Inflammatory macrophage treated with lipopolysaccharide for 4 hours (primary cell): ENCODE data around the gene ARSB.

Experiments used
- DNase-seq: peaks from one replicate; pipeline ENCODE4 v3.0.0-alpha.2; 2020

Gene ARSB

DNA sequence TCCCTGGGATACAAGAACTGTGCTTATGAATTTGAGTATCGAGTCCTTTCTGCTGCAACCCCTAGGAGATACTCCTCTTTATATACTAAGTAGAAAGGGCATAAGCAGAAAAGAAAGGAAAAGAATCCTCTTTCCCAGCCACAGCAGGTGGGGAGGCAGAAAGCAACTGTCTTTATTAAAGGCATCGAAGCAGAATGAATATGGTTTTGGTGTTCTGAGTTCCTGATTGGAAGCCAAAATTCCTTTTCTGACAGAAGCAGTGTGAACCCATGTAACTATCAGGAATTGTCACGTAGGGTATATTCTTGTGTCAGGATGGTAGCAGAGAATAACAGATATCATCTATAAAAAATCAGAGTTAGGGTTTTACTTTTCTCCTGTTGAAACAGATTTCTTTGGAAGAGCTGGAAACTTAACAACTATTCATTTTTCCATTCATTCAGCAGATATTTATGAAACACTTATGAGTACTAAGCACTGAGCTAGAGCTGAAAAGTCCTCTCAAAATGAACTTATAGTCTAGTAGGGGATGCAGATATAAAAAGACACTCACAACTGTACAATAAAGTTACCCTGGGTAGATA lies 240.1 kb downstream of the ARSB start:
- DNase-seq = no peak

DNA sequence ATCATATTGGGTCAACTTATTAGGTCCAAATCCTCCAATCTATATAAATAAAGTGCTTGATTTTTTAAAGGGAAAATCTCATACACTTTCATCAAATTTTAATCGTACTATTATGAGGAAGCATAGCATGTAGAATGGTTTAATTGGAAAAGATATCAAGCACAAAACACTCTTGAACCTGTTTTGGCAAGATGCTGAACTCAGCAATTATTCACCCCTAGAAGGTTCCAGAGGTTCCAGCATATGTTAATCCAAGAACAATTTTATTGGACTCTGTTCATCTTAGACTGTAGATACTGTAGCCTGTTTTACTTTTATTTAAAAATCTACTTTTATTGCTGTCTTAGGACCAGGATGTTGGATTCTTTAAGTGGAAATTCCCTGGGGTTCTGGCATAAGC lies 244.1 kb downstream of the ARSB start:
- no peak for DNase-seq

DNA sequence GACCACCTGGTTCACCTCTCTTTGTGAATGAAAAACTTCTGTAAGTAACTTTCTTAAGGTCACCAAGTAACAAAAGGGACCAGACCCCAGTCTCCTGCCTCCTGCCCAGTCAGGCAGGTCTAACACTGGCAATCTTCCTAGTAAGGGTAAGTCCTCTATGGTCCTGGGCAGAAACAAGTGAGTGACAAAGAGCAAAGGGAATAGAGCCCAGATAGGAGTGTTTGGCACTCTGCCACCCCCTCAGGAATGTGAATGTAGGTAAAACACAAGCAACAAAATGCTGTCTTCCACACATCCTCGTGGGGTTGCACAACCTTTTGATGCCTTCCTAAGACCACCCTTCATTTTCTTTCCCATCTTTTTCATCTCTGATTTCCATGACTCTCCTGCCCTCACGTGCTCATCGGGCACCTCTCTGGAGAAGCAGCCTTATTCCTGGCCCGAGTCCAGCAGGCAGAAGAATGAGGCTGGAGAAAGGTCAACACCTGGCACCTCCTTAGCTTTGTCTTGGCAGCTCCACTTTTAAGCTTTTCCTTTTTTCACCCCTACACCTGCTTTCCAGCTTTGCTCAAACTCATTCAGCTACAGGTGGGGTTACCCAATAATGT lies 246.3 kb downstream of the ARSB start:
- DNase-seq = no peak

DNA sequence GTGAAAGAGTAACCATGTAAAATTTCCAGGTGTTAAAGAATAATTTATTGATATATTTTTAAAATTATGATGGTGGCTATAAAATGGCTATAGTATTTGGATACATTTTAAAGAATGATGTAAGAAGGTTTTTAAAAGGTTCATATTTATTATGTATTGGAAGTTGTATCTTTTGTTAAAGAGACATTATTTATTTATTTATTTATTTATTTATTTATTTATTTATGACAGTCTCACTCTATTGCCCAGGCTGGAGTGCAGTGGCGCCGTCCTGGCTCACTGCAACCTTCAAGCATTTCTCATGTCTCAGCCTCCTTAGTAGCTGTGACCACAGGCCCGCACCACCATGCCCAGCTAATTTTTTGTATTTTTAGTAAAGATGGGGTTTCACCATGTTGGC lies 247.0 kb downstream of the ARSB start:
- no peak for DNase-seq

DNA sequence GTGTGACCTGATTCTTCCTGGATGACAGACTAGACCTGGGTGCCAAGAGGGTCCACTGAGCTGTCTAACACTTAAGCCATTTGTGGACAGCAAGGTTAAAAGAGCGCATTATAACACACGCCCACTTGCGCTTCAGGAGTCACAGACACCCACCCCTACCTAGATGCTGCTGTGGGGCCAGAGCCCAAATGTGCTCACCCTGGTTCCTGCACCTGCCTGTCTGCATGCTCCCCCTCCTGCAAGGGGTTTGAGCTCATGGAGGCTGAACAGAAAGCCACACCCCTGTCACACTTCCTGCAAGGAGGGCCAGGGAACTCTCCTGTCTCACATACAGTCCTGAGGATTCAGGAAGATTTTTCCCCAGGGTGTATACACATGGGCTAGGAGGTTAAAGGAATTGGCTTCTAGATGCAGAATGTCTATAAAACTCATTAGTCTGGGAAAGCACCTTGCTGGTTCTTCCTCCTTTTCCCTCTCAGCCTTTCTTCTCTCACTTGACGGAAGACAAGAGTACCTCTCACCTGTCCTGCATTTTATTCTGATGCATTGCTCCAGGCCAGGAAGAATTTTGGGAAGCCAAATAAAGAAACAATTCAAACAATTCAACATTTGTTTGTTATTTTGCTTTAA lies 249.2 kb downstream of the ARSB start:
- DNase-seq = no peak

DNA sequence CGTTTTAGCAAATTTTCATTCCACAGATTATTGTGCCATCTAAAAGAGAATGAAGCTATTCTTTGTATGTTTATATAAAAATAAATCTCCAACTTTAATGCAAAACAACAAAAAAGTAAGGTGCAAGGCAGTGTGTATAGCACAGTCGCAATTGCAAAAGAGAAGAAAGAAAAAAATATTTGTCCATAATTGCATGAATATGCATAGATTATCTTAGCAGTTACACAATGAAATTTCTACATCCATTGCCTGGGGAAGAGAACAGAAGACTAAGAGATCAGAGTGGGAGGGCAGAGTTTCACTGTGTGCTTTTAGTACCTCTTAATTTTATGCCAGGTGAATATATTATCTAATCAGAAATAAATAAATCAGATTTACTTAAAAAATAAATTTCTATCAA lies 250.2 kb downstream of the ARSB start:
- peak; percentile 34 for DNase-seq

DNA sequence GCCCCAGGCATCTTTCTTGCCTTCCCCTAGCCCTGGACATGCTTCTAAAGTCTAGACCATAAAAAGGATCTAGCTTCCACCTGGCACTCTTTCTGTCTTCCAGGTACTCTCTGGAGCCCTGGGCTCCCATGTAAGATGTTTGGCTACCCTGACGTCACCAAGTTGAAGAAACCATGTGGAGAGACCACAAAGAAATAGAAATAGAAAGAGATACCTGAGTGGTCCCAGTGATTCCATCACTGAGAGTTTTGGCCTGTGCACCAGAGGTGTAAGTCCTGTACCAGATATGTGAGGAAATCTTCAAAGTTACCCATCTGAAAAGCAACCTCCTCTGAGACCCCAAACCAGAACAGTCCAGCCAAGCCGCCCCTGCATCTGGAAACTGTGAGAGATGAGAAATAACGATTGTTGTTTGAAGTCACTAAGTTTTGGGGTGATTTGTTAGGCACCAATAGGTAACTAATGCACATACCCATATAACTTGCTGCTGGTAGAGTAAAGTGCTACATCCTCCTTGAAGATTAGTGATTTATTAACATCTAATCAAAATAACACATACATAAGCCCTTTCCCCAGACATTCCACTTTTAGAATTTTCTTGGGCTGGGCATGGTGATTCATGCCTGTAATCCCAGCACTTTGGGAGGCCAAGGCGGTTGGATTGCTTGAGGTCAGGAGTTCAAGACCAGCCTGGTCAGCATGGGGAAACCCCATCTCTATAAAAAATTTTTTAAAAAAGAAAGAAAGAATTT lies 250.8 kb downstream of the ARSB start:
- no peak for DNase-seq

DNA sequence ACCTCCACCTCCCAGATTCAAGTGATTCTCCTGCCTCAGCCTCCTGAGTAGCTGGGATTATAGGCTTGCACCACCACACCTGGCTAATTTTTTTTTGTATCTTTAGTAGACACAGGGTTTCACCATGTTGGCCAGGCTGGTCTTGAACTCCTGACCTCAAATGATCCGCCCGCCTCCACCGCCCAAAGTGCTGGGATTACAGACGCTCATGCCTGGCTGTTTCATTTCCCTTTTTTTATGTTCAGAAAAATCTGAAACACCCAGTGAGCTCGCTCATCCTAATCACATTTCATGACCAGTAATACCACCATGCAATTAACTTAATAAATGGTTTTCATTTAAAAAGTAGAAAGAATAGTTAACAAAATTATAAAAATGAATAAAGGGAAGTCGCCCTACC lies 252.4 kb downstream of the ARSB start:
- peak; percentile 46 for DNase-seq

DNA sequence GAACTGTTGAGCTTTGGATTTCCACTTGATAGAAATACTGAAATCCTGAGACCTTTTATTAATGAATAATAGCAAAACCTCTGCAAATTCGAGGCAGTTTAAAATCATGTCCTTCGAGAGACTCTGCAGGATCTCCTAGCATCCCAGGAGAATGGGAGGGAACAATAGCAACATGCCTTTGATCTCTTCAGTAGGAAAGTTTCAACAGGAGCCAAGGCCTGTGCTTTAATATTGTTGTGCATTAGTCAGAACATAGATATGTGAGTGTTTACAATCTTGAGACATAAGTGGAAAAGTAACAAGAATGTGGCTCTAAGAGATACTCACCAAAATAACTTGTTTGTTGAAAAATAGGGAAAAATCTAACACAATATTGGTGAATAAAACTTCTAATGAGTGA lies 253.2 kb downstream of the ARSB start:
- DNase-seq = no peak

DNA sequence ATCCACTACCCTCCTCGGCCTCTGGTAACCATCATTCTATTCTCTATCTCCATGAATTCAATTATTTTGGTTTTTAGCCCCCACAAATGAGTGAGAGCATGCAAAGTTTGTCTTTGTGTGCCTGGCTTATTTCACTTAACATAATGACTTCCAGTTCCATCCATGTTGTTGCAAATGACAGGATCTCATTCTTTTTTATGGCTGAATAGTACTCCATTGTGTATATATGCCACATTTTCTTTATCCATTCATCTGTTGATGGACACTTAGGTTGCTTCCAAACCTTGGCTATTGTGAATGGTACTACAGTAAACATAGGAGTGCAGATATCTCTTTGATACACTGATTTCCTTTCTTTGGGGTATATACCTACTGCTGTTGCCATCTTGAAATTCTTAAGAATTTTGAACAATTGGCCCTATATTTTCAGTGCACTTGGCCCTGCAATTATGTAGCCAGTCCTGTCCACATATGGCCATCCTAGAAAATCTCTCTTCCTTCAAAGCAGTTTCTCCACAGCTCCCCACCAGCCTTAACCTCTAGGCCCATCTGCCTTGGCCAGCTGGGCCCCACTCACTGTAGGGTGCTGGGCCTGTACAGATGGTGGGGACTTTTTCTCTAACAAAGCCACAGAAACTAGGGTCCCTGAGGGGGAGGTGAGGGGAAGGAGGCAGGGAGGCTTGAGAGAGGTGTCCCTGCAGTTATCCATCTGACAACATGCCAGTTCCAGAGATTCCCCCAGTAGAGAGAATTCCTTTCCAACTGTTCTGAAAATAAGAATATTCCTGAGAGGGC lies 254.6 kb downstream of the ARSB start:
- DNase-seq = no peak

DNA sequence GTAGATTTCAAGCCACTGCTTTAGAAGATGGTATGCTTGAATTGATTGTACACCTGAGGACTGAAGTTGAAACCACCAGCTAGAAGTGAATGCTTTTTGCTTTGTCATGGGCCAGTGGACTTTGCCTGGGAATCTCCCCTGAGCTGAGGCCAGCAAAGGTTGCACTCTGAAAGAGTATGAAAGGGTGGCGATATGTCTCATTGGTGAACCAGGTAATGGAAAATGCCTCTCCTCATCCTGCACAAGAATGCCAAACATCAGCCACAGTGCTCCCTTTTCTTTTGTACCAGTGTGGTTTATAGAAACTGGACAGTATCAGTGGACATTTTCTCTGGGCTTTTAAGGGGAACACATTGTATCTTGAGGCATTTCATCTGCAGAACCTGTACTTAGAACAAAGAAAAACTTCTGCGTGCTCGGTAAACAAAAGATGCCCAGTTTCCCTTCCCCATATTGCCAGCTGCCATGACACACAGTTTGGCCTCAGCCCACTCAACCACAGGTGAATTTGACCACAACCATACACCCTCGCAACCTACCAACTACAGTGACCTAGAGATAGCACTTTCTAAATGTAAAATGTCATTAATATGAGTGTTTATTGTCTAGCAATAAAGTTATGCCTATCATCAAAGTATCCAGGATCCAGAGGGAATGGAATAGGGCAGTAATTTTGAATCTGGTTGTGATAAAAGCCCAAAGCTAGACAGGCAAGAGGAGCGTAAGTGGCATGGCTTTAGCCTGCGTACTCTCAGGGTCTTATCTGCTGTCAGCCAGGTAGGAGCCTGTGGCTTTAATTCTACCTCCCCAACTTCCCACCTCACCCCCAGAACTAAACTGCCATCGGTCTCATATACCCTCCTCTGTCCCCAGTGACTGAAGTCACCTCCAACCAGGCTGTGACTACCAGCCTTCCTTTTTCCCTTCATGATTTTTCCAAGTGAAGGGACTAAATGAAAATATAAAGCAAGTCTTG lies 257.0 kb downstream of the ARSB start:
- DNase-seq = no peak
